Choroid plexus epithelial cell (primary cell): ENCODE measurements around the gene CPD.

Source experiments
- DNase-seq: peaks from one replicate; pipeline ENCODE4 v3.0.0-alpha.2; 2010; ENCODE audit warnings: low read depth
- H3K4me3 ChIP-seq: 2 replicates; pipeline ENCODE4 v1.5.1; 2011; ENCODE audit warnings: low read depth, mild to moderate bottlenecking, control low read depth, low read length, moderate library complexity
- TF ChIP-seq, protein P1 (sequence below): conservative IDR thresholded peaks from 2 replicates; pipeline ENCODE4 v1.5.1; 2011; ENCODE audit warnings: low read depth, mild to moderate bottlenecking, control low read depth, inconsistent platforms, low read length, moderate library complexity

The CPD gene

DNA sequence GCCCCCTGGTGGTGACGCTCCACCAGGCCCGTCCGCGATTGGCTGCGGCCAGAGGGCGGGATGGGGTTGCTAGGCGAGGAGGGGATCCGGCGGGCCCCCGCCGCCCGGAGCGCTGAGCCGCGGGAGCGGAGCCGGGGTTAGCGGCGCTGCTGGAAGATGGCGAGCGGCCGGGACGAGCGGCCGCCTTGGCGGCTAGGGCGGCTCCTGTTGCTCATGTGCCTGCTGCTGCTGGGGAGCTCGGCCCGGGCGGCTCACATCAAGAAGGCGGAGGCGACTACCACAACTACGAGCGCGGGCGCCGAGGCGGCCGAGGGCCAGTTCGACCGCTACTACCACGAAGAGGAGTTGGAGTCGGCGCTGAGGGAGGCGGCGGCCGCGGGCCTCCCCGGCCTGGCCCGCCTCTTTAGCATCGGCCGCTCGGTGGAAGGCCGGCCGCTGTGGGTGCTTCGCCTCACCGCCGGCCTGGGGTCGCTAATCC lies at the start of gene CPD:
Gene CPD, plus strand, starts transcription at position 103 of the 478 bp plus-strand sequence. Its CDS starts 54 bp downstream, at position 157.
- TF ChIP-seq, protein P1, sequence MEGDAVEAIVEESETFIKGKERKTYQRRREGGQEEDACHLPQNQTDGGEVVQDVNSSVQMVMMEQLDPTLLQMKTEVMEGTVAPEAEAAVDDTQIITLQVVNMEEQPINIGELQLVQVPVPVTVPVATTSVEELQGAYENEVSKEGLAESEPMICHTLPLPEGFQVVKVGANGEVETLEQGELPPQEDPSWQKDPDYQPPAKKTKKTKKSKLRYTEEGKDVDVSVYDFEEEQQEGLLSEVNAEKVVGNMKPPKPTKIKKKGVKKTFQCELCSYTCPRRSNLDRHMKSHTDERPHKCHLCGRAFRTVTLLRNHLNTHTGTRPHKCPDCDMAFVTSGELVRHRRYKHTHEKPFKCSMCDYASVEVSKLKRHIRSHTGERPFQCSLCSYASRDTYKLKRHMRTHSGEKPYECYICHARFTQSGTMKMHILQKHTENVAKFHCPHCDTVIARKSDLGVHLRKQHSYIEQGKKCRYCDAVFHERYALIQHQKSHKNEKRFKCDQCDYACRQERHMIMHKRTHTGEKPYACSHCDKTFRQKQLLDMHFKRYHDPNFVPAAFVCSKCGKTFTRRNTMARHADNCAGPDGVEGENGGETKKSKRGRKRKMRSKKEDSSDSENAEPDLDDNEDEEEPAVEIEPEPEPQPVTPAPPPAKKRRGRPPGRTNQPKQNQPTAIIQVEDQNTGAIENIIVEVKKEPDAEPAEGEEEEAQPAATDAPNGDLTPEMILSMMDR: no peak
- DNase-seq: peak; percentile 97
- peak within 1 kb of the TSS; percentile 86 for H3K4me3 ChIP-seq

DNA sequence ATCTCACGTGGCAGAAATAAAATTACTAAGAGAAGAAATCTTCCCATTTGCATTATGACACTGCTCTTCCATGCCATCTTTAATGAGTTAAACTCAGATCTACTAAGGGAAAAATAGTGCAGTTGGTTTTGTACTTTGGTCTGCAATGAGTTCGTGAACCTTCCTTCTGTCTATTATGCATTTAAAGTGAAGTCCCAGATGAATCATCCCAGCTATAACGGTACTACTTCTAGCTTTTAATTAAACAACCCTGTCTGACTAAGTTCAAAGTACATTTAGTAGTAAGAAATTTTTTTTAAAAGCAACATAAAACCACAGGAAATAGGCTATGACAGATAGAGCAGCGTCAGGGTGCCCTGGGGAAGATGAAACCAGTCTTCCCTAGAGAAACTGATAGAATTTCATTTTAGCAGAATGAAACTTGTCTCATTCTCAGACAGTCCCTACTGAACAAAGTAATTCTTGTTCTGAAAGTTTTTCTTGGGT lies 46.6 kb upstream of the CPD start:
- DNase-seq: peak; percentile 68
- no peak overlapping the region for H3K4me3 ChIP-seq
- TF ChIP-seq, protein P1: no peak

DNA sequence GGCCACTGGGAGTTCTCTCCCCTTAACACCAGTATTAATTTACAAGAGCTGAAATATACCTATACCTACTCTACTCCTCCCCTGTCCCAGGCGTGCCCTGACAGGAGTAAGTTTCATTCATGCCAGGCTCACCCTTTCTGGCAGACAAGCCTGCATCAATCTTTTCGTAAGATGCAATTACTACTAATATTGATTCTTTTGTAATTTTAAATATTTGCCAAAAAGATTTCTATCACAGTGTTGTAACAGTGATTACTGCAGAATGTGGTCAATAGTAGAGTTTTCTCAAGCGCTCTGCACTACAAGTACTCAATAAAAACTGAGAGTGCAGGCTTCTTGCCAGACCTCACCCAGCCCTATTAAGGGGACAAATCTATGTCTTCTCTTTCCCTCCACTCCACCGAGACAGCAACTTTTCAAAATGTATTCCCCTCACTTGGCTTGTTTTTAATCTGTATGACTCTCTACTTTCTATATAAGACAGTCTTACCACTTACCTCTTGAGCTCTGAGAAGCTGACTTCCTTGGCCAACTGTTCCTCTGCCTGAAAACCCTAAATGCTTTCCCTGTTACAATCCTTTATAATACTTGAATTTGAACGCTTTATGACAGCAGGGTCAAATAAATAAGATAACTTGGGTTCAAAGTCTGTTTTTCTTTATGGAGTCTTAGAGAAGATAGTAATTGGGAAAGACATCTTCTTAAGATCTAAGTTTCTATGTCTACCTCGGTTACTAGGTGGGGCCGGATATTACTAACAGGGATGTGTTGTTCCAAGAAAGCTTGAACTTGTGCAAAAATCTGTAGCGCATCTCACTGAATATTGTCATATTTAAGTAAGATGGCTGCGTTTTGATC lies 45.0 kb upstream of the CPD start, which contains the start of gene TMIGD1:
Gene TMIGD1, minus strand, starts transcription at position 555 of the 858 bp plus-strand sequence. CDS start 1,924 bp downstream, outside the sequence.
- no peak within 1 kb of the TSS for H3K4me3 ChIP-seq
- DNase-seq: no peak
- TF ChIP-seq, protein P1: no peak

DNA sequence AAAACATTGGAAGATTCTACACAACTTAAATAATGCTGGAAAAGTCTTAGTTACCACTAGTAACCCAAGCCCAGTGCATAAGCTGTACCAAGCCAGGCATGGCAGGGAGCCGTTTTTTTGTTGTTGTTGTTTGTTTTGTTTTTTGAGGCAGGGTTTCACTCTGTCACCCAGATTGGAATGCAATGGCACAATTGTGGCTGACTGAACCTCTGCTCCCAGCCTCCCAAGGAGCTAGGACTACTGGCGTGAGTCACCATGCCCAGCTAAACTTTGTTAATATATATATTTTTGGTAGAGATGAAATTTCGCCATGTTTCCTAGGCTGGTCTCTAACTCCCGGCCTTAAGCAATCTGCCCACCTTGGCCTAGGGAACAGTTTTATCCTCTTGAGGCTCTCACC lies 44.3 kb upstream of the CPD start:
- TF ChIP-seq, protein P1: no peak
- H3K4me3 ChIP-seq: no peak overlapping the region
- DNase-seq: no peak

DNA sequence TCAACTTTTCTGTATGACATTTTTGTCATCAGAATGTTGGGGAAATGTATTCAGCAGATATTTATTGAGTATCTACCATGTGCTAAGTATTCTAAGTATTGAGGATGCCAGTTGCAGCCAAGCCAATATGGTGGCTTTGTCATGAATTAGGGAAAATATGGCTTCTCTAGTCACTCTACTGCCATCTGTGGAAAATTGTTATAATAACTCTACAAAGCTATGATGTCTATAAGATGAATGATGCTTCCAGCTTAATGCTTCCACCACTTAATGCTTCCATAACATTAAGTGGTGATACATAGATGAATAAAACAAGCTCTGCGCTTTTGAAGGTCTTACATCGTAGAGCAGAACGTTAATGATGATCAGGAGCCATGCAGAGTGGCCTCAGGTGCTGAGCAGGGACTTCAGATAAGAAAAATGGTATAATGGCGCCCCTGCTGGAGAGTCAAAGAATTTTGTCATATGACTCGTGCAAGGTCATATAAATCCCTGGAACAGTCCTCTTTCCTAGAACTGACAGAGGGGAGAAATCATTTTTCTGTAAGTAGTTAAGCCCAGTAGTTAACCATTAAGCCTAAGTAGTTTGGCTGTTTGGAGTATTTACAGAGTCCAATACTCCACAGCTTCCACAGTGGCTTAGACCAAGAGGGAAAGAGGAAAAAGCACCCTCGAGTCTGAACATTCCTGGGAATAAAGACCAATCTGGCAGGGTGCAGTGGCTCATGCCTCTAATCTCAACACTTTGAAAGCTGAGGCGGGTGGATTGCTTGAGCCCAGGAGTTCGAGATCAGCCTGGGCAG lies 42.2 kb upstream of the CPD start:
- H3K4me3 ChIP-seq: no peak overlapping the region
- DNase-seq: peak; percentile 68
- TF ChIP-seq, protein P1: peak; percentile 60

DNA sequence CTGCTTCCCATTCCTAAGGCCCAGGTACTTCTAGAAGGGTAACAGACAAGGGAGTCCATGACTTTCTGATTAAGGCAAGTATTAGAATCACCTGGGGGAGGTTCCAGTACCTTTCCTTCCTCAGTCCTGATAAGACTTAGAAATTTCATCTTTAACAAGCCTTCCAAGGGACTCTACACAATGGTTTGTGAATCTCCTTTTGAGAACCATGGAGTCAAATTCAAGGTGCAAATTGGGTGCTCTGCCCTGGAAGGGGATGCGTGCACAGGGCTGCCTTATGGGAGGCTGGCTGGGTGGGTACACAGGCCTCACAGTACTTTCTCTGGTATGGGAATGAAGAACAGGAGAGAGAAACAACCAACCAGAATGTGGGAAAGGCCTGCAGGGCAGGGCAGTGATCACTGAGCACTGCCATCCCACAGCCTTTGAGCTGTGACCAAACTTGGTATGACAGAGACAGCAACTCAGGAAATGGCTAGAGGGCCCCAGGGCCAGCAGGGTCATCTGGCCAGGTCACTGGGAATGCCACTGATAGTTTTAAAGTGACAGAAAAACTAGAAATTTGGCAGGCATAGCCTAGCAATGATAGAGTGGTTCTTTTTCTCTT lies 41.2 kb upstream of the CPD start:
- no peak for DNase-seq
- no peak overlapping the region for H3K4me3 ChIP-seq
- TF ChIP-seq, protein P1: no peak
